Measurements from ENCODE around the gene SSBP2.

SSBP2 gene

DNA sequence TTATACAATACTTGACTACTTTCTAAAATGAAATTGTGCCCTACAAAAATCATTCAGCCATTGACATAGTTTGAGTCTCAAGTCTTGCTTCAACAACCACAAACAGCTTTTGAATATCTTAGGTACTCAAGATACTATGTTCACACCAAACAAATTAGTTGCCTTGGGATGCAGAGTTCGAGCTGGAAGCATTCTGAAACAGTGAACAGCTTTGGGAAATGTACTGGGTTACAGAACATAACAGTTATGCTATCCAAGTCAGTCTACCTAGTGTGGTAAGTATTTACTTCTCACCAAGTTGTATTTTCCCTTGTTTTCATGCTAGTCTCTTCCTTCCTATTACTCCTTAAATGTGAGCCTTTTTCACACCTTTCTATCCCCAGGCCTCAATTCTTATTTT is 143.2 kb downstream of the SSBP2 start:
- no peak for DNase-seq (ENCODE audit: low read depth in 1 of 2, low spot score in 1 of 2)
- H3K27me3 ChIP-seq (ENCODE audit: insufficient read depth, poor library complexity, severe bottlenecking): no peaks in the 10 kb centered on the region
- H3K27ac ChIP-seq (replicated peaks): no peak overlapping the region
- H3K4me3 ChIP-seq (replicated peaks; ENCODE audit: insufficient read depth, low read length): no peak overlapping the region
- TF ChIP-seq SPI1 (IDR thresholded peaks at IDR 0.05; ENCODE audit: borderline replicate concordance, low read depth) (no peak), GABPA (IDR thresholded peaks at IDR 0.05; ENCODE audit: low read depth) (no peak), POLR2AphosphoS5 (IDR thresholded peaks at IDR 0.05; ENCODE audit: low read depth) (no peak)
- TF ChIP-seq, protein P1, sequence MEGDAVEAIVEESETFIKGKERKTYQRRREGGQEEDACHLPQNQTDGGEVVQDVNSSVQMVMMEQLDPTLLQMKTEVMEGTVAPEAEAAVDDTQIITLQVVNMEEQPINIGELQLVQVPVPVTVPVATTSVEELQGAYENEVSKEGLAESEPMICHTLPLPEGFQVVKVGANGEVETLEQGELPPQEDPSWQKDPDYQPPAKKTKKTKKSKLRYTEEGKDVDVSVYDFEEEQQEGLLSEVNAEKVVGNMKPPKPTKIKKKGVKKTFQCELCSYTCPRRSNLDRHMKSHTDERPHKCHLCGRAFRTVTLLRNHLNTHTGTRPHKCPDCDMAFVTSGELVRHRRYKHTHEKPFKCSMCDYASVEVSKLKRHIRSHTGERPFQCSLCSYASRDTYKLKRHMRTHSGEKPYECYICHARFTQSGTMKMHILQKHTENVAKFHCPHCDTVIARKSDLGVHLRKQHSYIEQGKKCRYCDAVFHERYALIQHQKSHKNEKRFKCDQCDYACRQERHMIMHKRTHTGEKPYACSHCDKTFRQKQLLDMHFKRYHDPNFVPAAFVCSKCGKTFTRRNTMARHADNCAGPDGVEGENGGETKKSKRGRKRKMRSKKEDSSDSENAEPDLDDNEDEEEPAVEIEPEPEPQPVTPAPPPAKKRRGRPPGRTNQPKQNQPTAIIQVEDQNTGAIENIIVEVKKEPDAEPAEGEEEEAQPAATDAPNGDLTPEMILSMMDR (IDR thresholded peaks at IDR 0.05; ENCODE audit: insufficient read depth, low read length): no peak
- TF ChIP-seq, protein P2, sequence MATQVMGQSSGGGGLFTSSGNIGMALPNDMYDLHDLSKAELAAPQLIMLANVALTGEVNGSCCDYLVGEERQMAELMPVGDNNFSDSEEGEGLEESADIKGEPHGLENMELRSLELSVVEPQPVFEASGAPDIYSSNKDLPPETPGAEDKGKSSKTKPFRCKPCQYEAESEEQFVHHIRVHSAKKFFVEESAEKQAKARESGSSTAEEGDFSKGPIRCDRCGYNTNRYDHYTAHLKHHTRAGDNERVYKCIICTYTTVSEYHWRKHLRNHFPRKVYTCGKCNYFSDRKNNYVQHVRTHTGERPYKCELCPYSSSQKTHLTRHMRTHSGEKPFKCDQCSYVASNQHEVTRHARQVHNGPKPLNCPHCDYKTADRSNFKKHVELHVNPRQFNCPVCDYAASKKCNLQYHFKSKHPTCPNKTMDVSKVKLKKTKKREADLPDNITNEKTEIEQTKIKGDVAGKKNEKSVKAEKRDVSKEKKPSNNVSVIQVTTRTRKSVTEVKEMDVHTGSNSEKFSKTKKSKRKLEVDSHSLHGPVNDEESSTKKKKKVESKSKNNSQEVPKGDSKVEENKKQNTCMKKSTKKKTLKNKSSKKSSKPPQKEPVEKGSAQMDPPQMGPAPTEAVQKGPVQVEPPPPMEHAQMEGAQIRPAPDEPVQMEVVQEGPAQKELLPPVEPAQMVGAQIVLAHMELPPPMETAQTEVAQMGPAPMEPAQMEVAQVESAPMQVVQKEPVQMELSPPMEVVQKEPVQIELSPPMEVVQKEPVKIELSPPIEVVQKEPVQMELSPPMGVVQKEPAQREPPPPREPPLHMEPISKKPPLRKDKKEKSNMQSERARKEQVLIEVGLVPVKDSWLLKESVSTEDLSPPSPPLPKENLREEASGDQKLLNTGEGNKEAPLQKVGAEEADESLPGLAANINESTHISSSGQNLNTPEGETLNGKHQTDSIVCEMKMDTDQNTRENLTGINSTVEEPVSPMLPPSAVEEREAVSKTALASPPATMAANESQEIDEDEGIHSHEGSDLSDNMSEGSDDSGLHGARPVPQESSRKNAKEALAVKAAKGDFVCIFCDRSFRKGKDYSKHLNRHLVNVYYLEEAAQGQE (IDR thresholded peaks at IDR 0.05; ENCODE audit: insufficient replicate concordance, low read depth): no peak

DNA sequence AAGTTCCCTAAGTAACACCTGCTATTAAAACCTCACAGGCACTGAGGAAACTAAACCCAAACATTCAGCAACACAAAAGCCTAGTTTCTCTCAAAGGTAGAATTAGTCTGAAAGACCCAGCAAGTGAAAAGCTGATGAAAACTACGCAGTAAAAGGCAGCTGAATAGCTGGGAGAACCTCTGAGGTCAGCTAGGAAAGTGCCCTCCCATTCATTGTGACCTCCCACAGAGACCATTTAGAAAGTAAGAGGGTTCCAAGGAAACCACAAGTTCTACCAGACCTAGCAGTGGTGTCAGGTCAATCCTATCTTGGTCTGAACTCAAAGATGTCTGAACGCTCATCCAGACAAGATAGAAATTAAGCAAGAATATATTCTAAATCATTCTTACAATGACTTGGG is 144.7 kb downstream of the SSBP2 start:
- TF ChIP-seq SPI1 (IDR thresholded peaks at IDR 0.05; ENCODE audit: borderline replicate concordance, low read depth): no peak
- TF ChIP-seq, protein P2 (IDR thresholded peaks at IDR 0.05; ENCODE audit: insufficient replicate concordance, low read depth): no peak
- TF ChIP-seq GABPA (IDR thresholded peaks at IDR 0.05; ENCODE audit: low read depth): no peak
- TF ChIP-seq, protein P1 (IDR thresholded peaks at IDR 0.05; ENCODE audit: insufficient read depth, low read length): no peak
- no peak for TF ChIP-seq POLR2AphosphoS5 (IDR thresholded peaks at IDR 0.05; ENCODE audit: low read depth)
- no peak overlapping the region for H3K4me3 ChIP-seq (replicated peaks; ENCODE audit: insufficient read depth, low read length)
- no peak for DNase-seq (ENCODE audit: low read depth in 1 of 2, low spot score in 1 of 2)
- H3K27ac ChIP-seq (replicated peaks): no peak overlapping the region
- H3K27me3 ChIP-seq (ENCODE audit: insufficient read depth, poor library complexity, severe bottlenecking): no peaks in the 10 kb centered on the region

DNA sequence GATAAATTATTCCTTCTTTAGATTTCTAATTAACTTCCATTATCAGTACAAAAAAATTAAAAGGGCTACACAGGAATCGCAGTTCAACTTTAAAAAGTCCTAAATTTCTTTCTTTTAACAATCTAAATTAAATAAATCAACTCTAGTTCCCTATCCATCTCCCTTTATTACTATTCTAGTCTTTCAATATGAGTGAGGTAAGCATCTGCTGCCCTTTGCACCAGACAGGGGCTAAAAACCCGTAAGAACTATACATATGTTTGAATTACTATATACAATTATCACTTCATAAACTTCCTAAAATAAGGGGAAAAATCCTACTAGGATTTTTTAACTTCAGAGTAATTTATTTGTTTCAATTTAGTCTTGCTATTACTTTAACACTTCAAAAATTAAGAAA is 145.6 kb downstream of the SSBP2 start:
- H3K27ac ChIP-seq (replicated peaks): no peak overlapping the region
- TF ChIP-seq, protein P2 (IDR thresholded peaks at IDR 0.05; ENCODE audit: insufficient replicate concordance, low read depth): no peak
- TF ChIP-seq SPI1 (IDR thresholded peaks at IDR 0.05; ENCODE audit: borderline replicate concordance, low read depth) (no peak), GABPA (IDR thresholded peaks at IDR 0.05; ENCODE audit: low read depth) (no peak), POLR2AphosphoS5 (IDR thresholded peaks at IDR 0.05; ENCODE audit: low read depth) (no peak)
- TF ChIP-seq, protein P1 (IDR thresholded peaks at IDR 0.05; ENCODE audit: insufficient read depth, low read length): no peak

More for the DNA sequence above, 145.6 kb downstream of the SSBP2 start:
- Histone ChIP-seq H3K27me3 (ENCODE audit: insufficient read depth, poor library complexity, severe bottlenecking) (no peaks in the 10 kb centered on the region), H3K4me3 (replicated peaks; ENCODE audit: insufficient read depth, low read length) (no peak overlapping the region)
- no peak for DNase-seq (ENCODE audit: low read depth in 1 of 2, low spot score in 1 of 2)

Data from HL-60 (cell line).